Measurements from ENCODE around the gene LRP1-AS. TPM values are rescaled to one million over a fixed set of nuclear protein-coding genes. Genes with fewer than 3 reads are reported as not detected.

The LRP1-AS gene
- total RNA-seq, 1 experiment from 2014 or later, result not detected

- Mint-ChIP-seq H3K9me3 (ENCODE audit: low read depth, unreplicated experiment) (no peaks in the 10 kb centered on the region), H3K4me1 (ENCODE audit: low read depth, unreplicated experiment) (peaks cover 23% of the 10 kb centered on the region), H3K27me3 (ENCODE audit: unreplicated experiment) (peaks cover 14% of the 10 kb centered on the region), H3K4me3 (ENCODE audit: low read depth, unreplicated experiment) (no peak overlapping the region), H3K27ac (ENCODE audit: unreplicated experiment) (no peak overlapping the region), H3K36me3 (ENCODE audit: insufficient read depth, unreplicated experiment) (no peaks in the 10 kb centered on the region)
- CTCF ChIA-PET, result no interaction called here
- intact Hi-C loops (cut with micrococcal nuclease; ENCODE audit: unreplicated experiment), result no loop called here
- no TSS peak for BruUV-seq (replicated peaks)
- TF ChIP-seq CTCF (IDR thresholded peaks at IDR 0.05; ENCODE audit: unreplicated experiment), result no peak
- DNase-seq, result no peak
Observed at GRCh38 chr12:57169046-57169795, 21.8 kb upstream of the LRP1-AS start.

- Mint-ChIP-seq H3K27me3 (ENCODE audit: unreplicated experiment) (peaks cover 14% of the 10 kb centered on the region), H3K9me3 (ENCODE audit: low read depth, unreplicated experiment) (no peaks in the 10 kb centered on the region), H3K4me1 (ENCODE audit: low read depth, unreplicated experiment) (peaks cover 23% of the 10 kb centered on the region), H3K27ac (ENCODE audit: unreplicated experiment) (no peak overlapping the region), H3K36me3 (ENCODE audit: insufficient read depth, unreplicated experiment) (no peaks in the 10 kb centered on the region), H3K4me3 (ENCODE audit: low read depth, unreplicated experiment) (no peak overlapping the region)
- no peak for DNase-seq
- BruUV-seq (replicated peaks), result no TSS peak
- CTCF ChIA-PET, result interaction anchor here (0.6 kb wide), 1 partner anchor 145 kb away, joined by 3 read pairs; no protein-coding TSS in a partner anchor
- intact Hi-C loops (cut with micrococcal nuclease; ENCODE audit: unreplicated experiment), result no loop called here
- TF ChIP-seq CTCF (IDR thresholded peaks at IDR 0.05; ENCODE audit: unreplicated experiment), result no peak
Observed at GRCh38 chr12:57168058-57168457, 20.6 kb upstream of the LRP1-AS start.

GRCh38 chr12:57166971-57167371 lies 19.6 kb upstream of the LRP1-AS start:
- Mint-ChIP-seq H3K27me3 (ENCODE audit: unreplicated experiment) (peaks cover 24% of the 10 kb centered on the region), H3K36me3 (ENCODE audit: insufficient read depth, unreplicated experiment) (no peaks in the 10 kb centered on the region), H3K27ac (ENCODE audit: unreplicated experiment) (no peak overlapping the region), H3K4me3 (ENCODE audit: low read depth, unreplicated experiment) (no peak overlapping the region), H3K9me3 (ENCODE audit: low read depth, unreplicated experiment) (no peaks in the 10 kb centered on the region), H3K4me1 (ENCODE audit: low read depth, unreplicated experiment) (peaks cover 23% of the 10 kb centered on the region)
- CTCF ChIA-PET, result no interaction called here
- no TSS peak for BruUV-seq (replicated peaks)
- peak; percentile 28 for DNase-seq
- intact Hi-C loops (cut with micrococcal nuclease; ENCODE audit: unreplicated experiment), result no loop called here
- no peak for TF ChIP-seq CTCF (IDR thresholded peaks at IDR 0.05; ENCODE audit: unreplicated experiment)

DNA sequence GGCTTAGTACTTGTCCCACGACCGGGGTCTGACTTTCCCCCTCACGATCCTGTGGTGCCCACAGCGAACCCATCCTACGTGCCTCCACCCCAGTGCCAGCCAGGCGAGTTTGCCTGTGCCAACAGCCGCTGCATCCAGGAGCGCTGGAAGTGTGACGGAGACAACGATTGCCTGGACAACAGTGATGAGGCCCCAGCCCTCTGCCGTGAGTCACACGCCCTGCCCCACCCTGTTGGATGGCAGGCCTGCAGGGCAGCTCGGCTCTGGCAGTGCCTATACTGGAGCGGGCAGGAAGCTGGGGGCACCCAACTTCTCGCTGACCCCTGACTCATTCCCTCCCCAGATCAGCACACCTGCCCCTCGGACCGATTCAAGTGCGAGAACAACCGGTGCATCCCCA lies 18.3 kb upstream of the LRP1-AS start:
- DNase-seq, result peak; percentile 64
- CTCF ChIA-PET, result interaction anchor here (1.0 kb wide), 2 partner anchors 10 to 38 kb away, joined by 3 to 4 read pairs; partner anchors contain the start of gene LRP1
- no peak overlapping the region for H3K4me3 Mint-ChIP-seq (ENCODE audit: low read depth, unreplicated experiment)
- intact Hi-C loops (cut with micrococcal nuclease; ENCODE audit: unreplicated experiment), result no loop called here
- no peaks in the 10 kb centered on the region for H3K36me3 Mint-ChIP-seq (ENCODE audit: insufficient read depth, unreplicated experiment)
- H3K27ac Mint-ChIP-seq (ENCODE audit: unreplicated experiment), result no peak overlapping the region
- H3K9me3 Mint-ChIP-seq (ENCODE audit: low read depth, unreplicated experiment), result no peaks in the 10 kb centered on the region
- H3K27me3 Mint-ChIP-seq (ENCODE audit: unreplicated experiment), result peaks cover 13% of the 10 kb centered on the region
- BruUV-seq (replicated peaks), result no TSS peak
- H3K4me1 Mint-ChIP-seq (ENCODE audit: low read depth, unreplicated experiment), result peaks cover 23% of the 10 kb centered on the region
- no peak for TF ChIP-seq CTCF (IDR thresholded peaks at IDR 0.05; ENCODE audit: unreplicated experiment)

All from Calu3 (cell line).